CD4-positive, alpha-beta T cell treated with Interleukin-15 for 4 hours (primary cell): ENCODE data around the gene ROR2.
A peak's percentile ranks its signal among the peaks of the same experiment; 100 is the strongest.
"Not testable (repeated sequence)": the region's sequence is repeated elsewhere in the genome, so short reads cannot be mapped to it uniquely, and the experiment has no call there.

ENCODE experiments used
- DNase-seq: peaks from one replicate; pipeline ENCODE4 v3.0.0-alpha.2; 2020; ENCODE audit warnings: low spot score

The ROR2 gene

DNA sequence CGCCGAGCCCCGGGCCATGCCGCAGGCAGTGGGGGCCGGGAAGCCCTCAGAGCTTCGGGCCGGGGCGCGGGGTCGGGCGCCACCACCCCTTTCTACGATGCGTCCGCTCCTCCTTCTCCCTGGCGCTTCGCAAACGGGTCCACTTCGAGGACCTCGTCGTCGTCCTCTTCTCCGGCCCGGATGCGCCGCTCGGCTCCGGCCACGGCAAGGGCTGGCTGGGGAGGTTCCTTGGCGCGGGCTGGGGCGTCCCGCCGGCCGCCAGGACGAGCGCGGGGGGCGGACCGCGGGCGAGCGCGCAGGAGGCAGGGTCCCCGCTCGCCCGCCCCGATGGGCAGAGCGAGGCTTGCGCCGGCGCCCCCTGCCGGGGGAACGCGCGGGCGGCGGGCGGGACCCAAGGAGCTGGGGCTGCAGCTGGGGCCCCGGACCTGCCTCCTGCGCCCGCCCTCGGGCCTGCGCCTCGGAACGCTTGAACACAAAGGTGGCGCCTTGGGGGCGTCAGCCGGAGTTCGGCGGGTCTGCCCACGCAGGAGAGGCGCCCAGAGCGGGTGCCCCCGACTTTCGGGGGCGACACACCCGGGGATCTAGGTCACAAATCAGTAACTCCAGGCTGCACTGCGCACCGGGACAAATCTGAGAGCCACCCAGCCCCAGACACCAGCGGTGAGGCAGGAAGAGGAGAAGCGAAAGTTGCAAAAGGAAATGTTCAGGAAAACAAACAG is at the start of gene ROR2:
ROR2 (minus strand) TSS at position 283 of the 719 bp plus-strand sequence.
- DNase-seq = peak; percentile 35

DNA sequence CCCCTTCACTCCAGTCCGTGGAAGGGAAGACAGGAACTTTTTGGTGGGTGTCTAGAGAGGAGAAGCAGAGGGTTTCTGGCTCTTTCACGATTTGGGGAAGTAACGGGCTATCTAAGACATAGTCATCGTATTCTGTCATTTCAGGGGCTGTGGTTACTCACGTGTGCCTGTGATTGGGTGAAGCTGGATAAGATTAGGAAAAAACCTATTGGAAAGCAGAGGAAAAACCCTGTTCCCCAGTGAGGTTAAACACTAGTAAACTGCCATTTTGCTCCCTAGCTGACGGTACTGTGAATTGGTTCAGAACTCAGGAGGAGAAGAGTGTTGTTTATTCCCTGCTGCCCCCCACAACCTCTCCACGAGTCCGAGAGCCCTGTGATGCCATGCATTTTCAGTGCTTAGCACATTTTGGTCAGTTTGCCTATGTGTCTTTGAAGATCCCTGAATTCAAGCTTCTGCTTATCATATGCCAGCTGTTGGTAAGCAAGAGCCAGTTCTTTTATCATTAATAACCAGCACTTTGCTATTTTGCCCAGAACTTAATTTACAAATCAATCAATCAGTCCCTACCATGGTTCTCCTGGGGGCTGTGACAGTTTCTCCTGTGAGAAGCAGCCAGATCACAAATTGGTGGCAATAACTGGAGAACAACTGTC is 45.1 kb upstream of the ROR2 start:
- DNase-seq = no peak

DNA sequence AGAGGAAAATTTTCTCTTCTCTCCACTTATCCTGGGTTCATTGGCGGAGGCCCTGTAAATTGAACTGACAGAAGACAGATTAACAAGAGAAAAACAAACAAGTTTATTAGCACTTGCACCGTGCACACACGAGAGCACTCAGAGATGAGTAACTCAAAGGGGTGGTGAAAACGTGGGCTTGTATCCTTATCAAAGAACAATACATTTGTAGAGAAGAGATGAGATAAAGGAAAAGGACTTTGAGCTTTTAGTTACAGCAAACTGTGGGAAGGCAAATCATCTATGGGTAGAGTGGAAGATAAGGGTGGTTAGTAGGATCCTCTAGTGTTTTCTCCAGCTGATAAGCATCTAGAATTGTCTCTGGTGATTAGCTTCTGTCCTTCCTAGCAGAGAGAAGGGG is 44.4 kb upstream of the ROR2 start:
- no peak for DNase-seq

DNA sequence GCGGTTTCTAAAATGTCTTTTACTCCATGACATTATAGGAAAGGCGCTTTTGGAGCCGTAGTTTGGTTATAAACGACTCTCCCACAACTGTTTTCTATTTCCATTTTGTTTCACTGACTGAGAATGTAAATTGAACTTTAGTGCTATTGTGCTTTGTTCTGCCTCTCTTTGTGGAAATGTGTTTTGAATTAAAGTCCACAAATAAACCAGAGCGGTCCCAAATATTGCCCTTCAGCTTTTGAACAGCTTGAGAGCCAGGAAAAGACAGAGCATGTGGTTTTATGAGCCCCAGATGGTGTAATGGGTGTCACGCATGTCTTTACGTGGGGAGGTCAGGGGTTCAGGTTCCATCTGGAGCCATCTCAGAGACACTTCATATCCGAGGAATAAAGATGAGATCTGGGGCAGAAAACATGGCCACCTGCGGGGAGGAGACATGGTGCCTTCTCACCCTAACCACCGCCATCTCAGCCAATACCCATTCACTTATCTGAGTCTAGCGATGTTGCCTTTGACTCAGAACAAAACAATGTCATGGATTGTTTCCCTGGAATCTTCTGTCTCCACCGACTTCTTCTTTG is 42.5 kb upstream of the ROR2 start:
- DNase-seq = no peak

DNA sequence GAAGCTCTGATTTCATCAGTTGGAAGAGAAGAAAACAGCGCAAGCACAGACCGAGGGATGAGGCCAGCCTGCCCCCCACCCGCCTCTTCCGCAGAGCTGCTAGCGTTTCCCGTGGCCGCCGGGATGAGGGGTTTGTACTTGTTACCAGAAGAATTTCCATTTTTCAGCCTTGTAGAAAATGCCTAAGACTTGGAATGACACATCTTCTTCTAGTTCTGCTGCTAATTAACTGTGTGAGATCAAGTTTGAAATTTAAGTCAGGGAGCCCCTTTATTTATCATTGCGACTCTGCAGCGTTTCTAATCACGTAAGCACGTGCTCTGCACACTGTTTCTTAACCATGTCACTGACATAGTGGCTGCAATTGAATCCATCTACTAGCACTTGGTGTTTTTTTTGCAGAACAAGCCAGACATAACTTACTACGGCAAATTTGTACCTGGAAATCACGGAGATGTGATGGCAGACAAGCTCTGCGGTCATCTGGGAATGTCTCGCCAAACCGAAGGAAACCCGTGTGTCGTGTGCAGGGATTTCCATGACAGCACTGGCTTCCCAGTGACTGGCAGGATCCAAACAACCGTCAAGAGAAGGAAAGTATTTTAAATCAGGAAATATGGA is 41.8 kb upstream of the ROR2 start:
- no peak for DNase-seq

DNA sequence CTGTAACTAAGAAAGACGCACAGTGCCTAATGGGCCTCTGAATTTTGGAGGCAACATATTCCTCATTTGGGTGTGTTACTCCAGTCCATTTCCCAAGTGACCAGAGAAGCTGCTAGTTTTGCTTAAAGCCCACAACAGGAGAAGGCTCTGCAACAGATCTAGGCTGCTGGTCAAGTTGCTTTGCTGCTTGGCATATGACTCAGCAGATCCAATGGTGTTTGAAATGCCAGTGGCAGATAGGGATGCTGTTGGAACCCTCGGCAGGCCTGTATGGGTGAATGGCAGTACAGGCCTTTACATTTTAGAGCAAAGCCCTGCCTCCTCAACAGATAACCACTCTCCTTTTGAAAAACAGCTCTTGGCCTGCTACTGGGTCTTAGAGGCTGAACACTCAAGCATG is 36.2 kb upstream of the ROR2 start:
- no peak for DNase-seq

DNA sequence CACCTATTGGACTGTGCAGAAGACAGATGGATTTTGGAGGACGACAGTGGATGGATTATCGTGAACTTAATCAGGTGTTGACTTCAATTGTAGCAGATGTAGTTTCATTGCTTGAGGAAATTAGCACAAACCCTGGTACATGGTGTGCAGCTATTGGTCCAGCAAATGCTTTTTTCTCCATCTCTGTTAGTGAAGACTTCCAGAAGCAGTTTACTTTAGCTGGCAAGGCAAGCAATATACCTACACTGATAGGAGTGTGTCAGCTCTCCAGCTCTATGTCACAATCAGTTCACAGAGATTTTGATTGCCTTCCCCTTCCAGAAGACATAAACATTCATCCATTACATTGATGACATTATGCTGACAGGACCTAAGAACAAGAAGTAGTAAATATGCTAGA is 35.7 kb upstream of the ROR2 start:
- no peak for DNase-seq

DNA sequence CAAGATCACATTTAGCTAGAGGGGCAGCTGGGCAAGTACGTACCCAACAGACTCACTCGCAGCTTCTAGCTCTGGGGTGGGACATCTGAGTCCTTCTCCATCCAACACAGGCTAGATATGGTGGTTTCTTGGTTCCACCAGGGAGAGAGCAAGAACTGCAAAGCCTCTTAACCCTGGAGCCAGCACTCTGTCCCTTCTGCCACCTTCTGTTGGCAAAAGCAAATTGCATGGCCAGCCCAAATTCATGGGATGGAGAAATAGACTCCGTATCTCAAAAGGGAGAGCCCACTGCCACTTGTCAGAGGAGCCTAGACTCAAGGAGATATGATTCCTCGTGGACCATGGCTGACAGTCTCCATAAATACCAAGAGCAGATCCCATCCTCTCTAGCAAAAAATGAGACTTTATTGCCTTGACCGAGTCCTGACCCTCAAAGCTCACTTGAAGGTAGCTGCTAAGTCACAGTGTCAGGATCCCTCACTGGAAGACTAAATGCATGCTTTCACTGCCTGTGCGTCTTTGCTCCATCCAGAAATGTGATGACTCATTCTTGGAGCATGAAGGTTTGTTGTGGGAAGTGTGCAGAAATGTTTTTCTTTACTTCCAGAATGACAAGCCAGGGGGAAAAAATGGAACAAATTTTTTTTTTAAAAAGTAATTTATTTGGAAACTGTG is 28.8 kb upstream of the ROR2 start:
- DNase-seq = no peak

DNA sequence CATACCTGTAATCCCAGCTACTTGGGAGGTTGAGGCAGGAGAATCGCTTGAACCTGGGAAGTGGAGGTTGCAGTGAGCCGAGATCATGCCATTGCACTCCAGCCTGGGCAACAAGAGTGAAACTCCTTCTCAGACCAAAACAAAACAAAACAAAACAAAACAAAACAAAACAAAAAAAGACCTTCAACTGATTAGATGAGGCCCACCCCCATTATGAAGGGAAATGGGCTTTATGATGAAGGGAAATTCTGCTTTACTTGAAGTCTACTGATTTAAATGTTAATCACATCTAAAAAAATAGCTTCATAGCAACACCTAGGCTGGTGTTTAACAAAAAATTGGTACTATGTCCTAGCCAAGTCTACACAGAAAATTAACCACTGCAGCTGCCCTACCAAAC is 25.2 kb upstream of the ROR2 start:
- DNase-seq = not testable (repeated sequence)

DNA sequence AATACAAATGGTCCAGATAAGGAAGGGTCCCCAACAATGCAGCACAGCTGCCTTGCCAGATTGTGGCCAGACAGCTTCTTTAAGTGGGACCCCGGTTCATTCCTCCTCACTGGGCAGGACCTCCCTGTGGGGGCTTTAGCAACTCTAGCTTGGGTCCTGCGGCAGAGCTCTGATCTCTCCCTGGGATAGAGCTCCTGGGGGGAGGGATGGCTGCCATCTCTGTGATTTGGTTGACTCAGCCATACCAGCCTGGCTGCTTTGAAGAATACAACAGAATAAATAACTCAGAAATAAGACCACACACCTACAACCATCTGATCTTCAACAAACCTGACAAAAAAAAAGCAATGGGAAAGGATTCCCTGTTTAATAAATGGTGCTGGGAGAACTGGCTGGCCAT is 22.7 kb upstream of the ROR2 start:
- DNase-seq = no peak

DNA sequence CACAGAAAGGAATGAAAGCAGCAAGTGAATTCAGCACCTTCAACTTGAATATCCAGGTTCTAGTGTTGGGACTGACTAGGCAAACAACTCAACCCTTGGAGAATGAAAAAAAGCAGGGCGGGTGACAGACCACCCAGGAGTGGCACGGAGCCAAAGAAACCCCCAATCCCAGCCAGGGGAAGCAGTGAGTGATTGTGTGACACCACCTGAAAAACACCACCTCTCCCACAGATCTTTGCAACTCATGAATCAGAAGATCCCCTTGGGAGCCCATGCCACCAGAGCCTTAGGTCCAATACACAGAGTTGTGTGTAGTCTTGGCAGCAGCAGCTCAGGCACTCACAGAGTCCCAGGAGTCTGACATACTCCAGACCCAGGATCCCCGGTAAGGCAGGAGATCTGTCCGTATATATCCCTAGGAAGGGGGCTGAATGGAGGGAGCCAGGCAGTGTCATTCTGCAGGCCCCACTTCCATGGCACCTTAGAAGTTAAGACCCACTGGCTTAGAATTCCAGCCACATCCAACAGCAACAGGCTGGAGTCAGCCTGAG is 22.1 kb upstream of the ROR2 start:
- no peak for DNase-seq

DNA sequence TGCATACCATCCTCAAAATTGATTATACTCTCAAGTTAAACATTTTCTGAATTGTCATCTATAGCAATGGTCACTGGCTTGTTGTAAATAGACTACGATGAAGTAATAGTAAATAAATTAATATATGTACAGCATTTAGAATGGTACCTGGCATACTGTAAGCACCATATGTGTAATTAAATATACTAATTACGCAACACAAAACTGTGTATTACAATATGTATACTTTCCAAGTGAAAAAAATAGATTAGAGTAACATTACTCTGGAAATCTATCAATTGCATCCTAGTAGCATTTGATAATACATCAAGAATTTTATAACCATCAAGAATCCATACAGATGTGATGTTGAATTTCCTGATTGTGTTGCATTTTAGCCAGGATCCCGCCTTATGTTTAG is 17.2 kb upstream of the ROR2 start:
- DNase-seq = no peak

DNA sequence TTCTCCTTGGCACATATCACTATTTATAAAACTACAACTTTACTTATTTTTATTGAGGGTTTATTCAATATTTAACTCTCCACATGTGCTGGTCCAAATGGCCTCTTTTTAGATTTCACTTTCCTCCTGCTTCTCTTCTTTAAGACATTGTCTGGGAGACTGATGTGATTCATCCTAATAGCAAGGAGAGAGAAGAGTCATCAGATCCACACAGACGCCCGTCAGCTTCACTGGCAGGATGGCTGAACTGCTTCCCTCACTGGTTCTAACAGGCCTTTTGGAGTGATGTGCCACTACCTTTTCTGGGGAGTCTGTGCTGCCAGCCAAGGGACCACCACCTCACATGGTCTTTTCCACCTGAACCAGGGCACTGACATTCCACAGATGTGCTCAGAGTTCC is 16.5 kb upstream of the ROR2 start:
- no peak for DNase-seq

DNA sequence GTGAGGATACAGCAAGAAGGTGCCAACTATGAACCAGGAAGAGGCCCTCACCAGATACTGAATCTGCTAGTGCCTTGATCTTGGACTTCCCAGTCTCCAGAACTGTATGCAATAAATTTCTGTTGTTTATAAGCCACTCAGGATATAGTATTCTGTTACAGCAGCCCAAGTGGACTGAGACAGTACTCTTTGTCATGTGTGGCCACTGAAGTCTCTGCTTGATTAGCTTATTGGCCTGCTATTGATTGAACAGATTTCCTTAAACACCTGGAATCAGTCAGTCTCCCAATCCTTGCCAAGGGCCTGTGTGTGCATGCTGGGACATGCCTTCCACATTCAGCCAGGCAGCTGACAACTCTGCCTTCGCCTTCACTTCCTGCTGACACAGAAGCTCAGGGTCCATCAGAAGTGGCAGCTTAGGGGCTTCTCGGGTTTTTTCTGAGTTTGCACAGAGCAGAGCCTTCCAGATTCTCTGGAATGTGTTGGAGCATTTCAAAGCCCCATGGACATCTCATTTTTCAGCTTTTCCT is 13.7 kb upstream of the ROR2 start:
- no peak for DNase-seq

DNA sequence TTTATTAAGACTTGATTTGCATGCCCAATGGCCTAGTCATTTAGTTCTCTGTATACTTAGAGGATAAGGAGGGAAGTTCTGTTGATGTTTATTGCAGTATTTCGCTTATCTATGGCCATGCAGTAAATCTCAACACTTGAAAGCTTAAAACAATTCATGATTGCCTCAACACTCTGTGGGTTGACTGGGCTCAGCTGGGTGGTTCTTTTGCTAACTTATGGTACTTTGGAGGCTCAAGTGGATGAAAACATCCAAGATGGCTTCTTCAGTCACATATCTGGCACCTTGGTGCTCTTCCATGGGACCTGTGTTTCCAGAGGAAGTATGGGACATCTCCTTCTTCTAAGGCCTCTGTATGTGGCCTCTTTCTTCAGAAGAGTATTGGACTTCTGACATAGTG is 10.3 kb upstream of the ROR2 start:
- no peak for DNase-seq

DNA sequence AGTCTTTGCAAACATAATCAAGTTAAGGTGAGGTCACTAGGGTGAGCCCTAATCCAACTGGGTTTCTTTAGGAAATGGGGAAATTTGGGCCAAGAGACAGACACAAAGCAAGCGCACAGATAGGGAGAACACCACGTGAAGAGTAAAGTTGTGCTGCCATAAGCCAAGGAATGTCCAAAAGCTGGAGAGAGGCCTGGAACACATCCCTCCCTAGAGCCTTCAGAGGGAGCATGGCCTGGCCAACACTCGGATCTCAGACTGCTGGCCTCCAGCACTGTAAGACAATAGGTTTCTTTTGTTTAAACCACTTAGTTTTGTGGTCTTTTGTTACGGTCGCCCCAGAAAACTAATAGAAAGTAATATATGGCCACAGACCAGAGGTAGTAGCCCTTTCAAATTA is 8.1 kb upstream of the ROR2 start:
- DNase-seq = no peak

DNA sequence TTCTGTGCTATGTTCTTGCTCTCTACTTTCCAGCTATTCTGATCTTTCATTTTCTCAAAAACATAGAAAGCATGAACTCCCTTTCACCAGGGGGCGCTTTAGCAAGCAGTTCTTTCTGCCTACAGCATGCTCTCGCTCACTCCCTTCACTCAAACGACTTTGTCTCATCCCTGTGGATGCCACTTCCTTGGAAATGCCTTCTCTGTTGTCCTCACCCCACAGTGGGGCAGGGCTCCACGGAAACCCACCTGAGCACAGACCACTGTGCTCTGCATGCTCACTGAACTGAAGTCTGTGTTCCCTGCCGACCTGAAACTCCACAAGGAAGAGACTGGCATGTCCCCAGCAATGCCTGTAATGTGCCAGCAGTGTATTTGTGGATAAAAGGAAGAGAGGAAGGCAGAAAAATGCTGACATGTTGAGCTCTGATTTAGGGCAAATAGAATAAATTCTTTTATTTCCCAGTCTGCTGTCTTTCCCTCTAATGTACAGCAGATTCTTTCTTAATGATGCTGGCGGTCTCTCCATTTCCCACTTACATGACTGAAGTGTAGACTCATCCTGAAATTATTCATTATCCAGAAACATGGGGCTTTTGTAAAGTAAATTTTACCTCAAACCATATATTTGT is 4.9 kb upstream of the ROR2 start:
- DNase-seq = no peak

DNA sequence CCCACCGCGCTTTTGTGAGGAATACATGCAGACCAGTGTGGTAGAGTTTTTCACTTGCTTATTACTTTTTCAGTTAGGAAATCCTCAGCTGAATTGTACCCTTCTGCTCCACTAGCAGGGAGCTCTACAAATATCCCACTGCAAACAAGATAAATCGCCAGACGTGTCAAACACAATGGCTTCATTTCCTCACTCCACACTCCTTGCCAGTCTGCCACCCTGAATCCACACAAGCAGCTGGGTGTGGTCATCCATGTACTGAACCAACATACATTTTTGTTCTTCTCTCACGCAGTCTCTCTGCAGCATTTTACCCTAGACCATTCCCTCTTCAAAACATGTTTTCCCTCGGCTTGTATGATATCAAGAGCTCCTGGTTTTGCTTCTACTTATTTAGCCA is 3.7 kb upstream of the ROR2 start:
- DNase-seq = no peak

DNA sequence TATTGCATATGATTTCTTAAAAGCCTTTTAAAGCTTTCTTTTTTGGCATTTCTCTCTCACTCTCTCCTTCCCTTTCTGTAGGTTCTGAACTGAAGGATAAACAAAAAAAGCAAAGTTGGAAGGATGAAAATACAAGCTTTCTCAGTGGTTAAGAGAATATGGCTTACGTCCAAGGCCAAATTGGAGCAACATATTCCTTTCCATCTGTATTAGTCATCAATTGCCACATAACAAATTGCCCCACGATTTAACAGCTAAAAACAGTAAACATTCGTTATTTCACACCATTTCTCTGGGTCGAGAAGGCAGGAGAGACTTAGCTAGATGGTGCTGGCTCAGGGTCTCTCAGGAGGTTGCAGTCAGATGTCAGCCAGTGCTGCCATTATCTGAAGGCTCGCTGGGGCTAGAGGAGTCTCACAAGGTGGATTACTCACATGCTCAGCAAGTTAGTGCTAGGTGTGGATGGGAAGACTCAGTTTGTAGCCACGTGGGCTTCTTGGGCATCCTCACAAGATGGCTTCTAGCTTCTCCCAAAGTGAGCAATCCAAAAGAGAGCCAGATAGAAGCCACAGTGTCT is 2.0 kb upstream of the ROR2 start:
- DNase-seq = no peak

DNA sequence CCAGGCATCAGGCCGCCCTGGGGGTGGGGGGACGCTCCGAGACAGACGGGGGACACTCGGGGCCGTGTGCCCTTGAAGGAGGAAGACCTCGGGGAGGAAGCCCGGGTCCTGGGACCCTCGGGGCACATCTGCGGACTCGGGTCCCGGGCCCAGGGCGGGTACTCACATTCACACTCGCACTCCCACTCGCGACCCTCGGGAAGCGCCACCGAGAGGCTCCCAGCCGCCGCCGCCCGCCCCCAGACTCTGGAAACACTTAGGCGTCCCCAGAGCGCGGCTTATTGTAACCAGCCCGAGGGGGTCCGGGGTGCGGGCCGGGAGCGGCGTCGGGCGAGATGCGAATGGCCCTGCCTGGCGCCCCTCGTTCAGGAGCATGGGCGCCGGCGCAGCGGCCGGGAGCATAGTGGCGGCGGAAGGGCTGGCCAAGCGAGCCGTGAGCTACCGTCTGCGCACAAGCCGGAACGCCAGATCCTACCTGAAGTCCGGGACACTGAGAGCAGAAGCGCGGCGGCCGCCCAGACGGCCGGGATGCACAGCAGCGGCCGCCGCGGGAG is 559 bp downstream of the ROR2 start:
- no peak for DNase-seq
